WTC11 (cell line): ENCODE results near the gene MRPL24.

Source experiments
- ETV6 ChIP-seq: sonication (generic); formaldehyde crosslinking; IDR thresholded peaks from 2 replicates; pipeline ENCODE4 v1.8.1; 2022; ENCODE audit warnings: mild to moderate bottlenecking, missing genetic modification reagents
- FOXK1 ChIP-seq: sonication (generic); formaldehyde crosslinking; IDR thresholded peaks from 2 replicates; pipeline ENCODE4 v1.8.0; 2022; ENCODE audit warnings: mild to moderate bottlenecking, moderate library complexity, missing genetic modification reagents
- JUN ChIP-seq: sonication (generic); formaldehyde crosslinking; IDR thresholded peaks from 2 replicates; pipeline ENCODE4 v1.8.0; 2023; ENCODE audit warnings: mild to moderate bottlenecking, missing genetic modification reagents
- ZNF232 ChIP-seq: sonication (generic); formaldehyde crosslinking; IDR thresholded peaks from 2 replicates; pipeline ENCODE4 v1.8.0; 2022; ENCODE audit warnings: mild to moderate bottlenecking, missing genetic modification reagents
- TF ChIP-seq, protein P1 (sequence below): fragments of 200-600 bp; IDR thresholded peaks from 2 replicates; pipeline ENCODE4 v1.8.0; 2022; ENCODE audit warnings: antibody characterized with exemption
- TF ChIP-seq, protein P2 (sequence below): sonication (generic); formaldehyde crosslinking; IDR thresholded peaks from 2 replicates; pipeline ENCODE4 v1.8.0; 2022; ENCODE audit warnings: missing genetic modification reagents
- TF ChIP-seq, protein P3 (sequence below): sonication (generic); formaldehyde crosslinking; conservative IDR thresholded peaks from 2 replicates; pipeline ENCODE4 v1.8.1; 2022; ENCODE audit warnings: mild to moderate bottlenecking, missing genetic modification reagents
- TF ChIP-seq, protein P4 (sequence below): sonication (generic); formaldehyde crosslinking; IDR thresholded peaks from 2 replicates; pipeline ENCODE4 v1.8.0; 2022; ENCODE audit warnings: mild to moderate bottlenecking, missing genetic modification reagents

DNA sequence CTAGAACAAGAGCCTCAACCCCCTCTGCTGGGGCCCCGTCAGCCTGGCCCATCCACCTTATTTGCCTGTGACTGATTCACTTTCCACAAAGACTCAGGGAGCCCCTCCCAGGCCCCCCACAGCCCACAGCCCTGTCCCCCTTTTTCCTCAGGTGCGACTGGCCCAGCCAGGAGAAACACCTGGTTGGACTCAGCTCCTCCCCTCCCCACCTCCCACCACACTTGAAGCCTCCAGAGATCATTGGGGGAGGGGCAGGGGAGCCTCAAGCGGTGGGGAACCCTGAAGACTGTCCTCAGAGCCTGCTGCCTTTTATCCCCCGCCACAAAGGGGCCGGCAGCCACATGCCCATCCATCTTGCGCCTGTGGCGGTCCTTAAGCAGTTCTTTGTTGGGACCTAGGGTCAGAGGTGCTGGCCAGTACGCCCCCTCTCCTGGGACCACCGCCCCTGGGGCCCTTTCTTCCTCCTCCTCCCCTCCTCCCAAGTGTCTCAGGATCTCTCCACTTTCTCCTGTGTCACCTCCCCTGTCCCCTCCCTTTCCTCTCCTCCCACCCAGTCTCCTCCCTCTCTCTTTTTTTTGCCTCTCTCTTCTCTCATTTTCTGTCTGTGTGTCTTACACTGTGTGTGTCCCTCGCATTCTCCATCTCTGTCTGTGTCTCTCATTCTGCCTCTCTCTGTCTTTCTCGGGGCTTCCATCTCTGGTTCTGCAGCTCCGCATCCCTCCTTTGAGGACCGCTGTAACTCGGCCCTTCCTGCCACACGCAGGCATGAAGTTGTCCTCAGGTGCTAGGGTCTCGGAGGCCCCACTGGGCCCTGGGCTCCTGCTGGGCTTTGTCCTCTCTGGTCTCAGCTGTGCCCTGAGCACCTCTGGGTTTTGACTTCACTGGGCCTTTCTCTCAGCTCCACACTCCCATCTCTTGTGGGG lies 47.7 kb downstream of the MRPL24 start:
- TF ChIP-seq, protein P1, sequence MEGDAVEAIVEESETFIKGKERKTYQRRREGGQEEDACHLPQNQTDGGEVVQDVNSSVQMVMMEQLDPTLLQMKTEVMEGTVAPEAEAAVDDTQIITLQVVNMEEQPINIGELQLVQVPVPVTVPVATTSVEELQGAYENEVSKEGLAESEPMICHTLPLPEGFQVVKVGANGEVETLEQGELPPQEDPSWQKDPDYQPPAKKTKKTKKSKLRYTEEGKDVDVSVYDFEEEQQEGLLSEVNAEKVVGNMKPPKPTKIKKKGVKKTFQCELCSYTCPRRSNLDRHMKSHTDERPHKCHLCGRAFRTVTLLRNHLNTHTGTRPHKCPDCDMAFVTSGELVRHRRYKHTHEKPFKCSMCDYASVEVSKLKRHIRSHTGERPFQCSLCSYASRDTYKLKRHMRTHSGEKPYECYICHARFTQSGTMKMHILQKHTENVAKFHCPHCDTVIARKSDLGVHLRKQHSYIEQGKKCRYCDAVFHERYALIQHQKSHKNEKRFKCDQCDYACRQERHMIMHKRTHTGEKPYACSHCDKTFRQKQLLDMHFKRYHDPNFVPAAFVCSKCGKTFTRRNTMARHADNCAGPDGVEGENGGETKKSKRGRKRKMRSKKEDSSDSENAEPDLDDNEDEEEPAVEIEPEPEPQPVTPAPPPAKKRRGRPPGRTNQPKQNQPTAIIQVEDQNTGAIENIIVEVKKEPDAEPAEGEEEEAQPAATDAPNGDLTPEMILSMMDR, result no peak
- TF ChIP-seq, protein P2, sequence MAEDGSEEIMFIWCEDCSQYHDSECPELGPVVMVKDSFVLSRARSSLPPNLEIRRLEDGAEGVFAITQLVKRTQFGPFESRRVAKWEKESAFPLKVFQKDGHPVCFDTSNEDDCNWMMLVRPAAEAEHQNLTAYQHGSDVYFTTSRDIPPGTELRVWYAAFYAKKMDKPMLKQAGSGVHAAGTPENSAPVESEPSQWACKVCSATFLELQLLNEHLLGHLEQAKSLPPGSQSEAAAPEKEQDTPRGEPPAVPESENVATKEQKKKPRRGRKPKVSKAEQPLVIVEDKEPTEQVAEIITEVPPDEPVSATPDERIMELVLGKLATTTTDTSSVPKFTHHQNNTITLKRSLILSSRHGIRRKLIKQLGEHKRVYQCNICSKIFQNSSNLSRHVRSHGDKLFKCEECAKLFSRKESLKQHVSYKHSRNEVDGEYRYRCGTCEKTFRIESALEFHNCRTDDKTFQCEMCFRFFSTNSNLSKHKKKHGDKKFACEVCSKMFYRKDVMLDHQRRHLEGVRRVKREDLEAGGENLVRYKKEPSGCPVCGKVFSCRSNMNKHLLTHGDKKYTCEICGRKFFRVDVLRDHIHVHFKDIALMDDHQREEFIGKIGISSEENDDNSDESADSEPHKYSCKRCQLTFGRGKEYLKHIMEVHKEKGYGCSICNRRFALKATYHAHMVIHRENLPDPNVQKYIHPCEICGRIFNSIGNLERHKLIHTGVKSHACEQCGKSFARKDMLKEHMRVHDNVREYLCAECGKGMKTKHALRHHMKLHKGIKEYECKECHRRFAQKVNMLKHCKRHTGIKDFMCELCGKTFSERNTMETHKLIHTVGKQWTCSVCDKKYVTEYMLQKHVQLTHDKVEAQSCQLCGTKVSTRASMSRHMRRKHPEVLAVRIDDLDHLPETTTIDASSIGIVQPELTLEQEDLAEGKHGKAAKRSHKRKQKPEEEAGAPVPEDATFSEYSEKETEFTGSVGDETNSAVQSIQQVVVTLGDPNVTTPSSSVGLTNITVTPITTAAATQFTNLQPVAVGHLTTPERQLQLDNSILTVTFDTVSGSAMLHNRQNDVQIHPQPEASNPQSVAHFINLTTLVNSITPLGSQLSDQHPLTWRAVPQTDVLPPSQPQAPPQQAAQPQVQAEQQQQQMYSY (CRISPR knock-in tag), result no peak
- TF ChIP-seq, protein P3, sequence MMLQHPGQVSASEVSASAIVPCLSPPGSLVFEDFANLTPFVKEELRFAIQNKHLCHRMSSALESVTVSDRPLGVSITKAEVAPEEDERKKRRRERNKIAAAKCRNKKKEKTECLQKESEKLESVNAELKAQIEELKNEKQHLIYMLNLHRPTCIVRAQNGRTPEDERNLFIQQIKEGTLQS (CRISPR knock-in tag), result no peak
- peak; percentile 49; the same call in 1 of the 2 replicates for TF ChIP-seq ETV6 (CRISPR knock-in tag)
- TF ChIP-seq ZNF232 (CRISPR knock-in tag), result no peak
- TF ChIP-seq FOXK1, result peak; percentile 61; the same call in 1 of the 2 replicates
- no peak for TF ChIP-seq JUN (CRISPR knock-in tag)
- TF ChIP-seq, protein P4, sequence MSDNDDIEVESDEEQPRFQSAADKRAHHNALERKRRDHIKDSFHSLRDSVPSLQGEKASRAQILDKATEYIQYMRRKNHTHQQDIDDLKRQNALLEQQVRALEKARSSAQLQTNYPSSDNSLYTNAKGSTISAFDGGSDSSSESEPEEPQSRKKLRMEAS (CRISPR knock-in tag), result peak; percentile 77
